Measurements from ENCODE around the gene NPTX1. TPM values are rescaled to one million over a fixed set of nuclear protein-coding genes. Genes with fewer than 3 reads are reported as not detected.

Gene NPTX1
- total and polyA plus RNA-seq, 2 of the 13 experiments (the other 11 are each of a cell fraction or from before 2014, with no cell fraction given), result 0.01 TPM; not detected in 1

DNA sequence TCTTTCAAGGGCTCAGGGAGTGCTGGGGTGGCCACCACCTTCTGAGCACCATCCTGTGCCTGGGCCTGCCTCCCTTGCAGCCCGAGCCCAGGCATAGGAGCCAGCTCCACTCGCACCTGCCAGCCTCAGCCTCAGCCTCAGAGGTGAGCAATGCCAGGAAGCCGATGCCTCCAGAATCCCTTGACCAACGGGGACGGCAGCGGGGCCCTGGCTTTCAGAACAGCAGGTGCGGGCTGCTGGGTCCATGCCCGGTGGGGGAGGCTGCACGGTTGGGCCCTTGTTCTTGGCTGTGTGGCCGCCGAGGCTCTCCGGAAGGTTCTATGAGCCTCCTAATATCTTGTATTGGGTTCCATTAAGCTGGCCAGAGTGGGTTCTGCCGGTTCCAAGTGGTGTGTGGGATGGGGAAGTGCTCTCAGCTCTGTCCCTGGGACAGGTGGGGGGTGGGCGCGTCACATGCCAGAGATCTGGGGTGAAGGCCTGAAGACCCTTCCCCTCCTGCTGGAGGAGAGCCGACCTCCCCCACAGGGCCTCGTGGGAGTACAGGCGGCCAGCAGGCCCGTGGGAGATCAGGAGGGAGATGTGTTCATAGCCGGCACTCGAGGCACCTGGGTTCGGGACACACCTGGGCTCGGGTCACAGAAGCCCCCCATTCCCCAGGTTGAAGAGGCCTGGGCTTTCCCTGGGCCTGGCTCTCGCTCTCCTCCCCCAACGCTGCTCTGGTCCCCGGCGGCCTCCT, 27.0 kb downstream of the NPTX1 start (continued):
- TF ChIP-seq SOX13 (IDR thresholded peaks at IDR 0.05) (no peak), SOX13 (CRISPR knock-in tag; conservative IDR thresholded peaks at IDR 0.05 in 1 of 2, IDR thresholded peaks at IDR 0.05 in 1 of 2) (no peak), BCL6 (CRISPR knock-in tag; IDR thresholded peaks at IDR 0.05) (no peak), CBX2 (IDR thresholded peaks at IDR 0.05; ENCODE audit: low read depth, low read length) (no peak), CBX2 (CRISPR knock-in tag; IDR thresholded peaks at IDR 0.05; ENCODE audit: low read depth) (no peak)

DNA sequence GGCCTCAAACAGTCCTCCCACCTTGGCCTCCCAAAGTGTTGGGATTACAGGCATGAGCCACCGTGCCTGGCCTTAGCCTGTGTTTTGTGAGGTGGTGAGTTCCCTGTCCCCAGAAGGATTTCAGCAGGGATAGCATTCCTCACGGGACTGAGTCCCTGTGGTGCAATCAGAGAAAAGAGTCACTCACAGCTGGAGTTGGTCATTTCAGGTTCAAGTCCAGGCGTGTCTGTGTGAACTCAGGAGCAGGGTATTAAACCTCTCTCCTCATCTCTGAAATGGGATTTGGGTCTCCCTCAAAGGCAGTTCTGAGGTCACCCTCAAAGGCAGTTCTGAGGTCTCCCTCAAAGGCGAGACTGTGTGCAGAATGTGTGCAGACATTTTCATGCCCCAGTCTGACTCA, 28.6 kb downstream of the NPTX1 start:
- Histone ChIP-seq H2AFZ (ENCODE audit: low read length) (no peak overlapping the region), H3K4me3 (replicated peaks in 1 of 3; ENCODE audit: insufficient read depth in 1 of 3, low read depth in 2 of 3, low read length in 3 of 3) (no peak overlapping the region), H3K36me3 (replicated peaks in 1 of 2; ENCODE audit: control insufficient read depth in 1 of 2, insufficient read depth in 2 of 2, low read length in 2 of 2) (no peaks in the 10 kb centered on the region), H3K27ac (ENCODE audit: extremely low read length, insufficient read depth, low read length) (no peak overlapping the region), H3K9me3 (ENCODE audit: low read length) (no peaks in the 10 kb centered on the region), H3K9ac (ENCODE audit: insufficient read depth, low read depth, low read length) (no peak overlapping the region), H4K20me1 (ENCODE audit: insufficient read depth, low read length) (0 out of 2 replicates have a peak, but pooled peaks cover 2% of the 10 kb centered on the region), H3K79me2 (ENCODE audit: insufficient read depth, low read length) (no peaks in the 10 kb centered on the region), H3K4me1 (ENCODE audit: insufficient read depth, low read length) (peaks cover 13% of the 10 kb centered on the region), H3K4me2 (ENCODE audit: low read depth, low read length) (no peak overlapping the region), H3K27me3 (ENCODE audit: control insufficient read depth in 1 of 2, insufficient read depth in 2 of 2, low read length in 2 of 2) (peaks cover 16 to 45% of the 10 kb centered on the region in 2 experiments; a peak in 3 of 5 replicates)
- DNase-seq (ENCODE audit: low spot score) (no peak), FAIRE-seq (no peak), ATAC-seq (no peak)
- in situ Hi-C loops (cut with HindIII; ENCODE audit: extremely low pct_ligation_motif_present, low pct_unique_long_range_greater_than_20kb) (no loop called here), intact Hi-C loops (cut with micrococcal nuclease; ENCODE audit: unreplicated experiment) (no loop called here)
- no peak for TF ChIP-seq HIVEP1 (CRISPR knock-in tag; IDR thresholded peaks at IDR 0.05)
- TF ChIP-seq POLR2G (IDR thresholded peaks at IDR 0.05; ENCODE audit: low read depth, low read length), result no peak
- TF ChIP-seq, protein P1, sequence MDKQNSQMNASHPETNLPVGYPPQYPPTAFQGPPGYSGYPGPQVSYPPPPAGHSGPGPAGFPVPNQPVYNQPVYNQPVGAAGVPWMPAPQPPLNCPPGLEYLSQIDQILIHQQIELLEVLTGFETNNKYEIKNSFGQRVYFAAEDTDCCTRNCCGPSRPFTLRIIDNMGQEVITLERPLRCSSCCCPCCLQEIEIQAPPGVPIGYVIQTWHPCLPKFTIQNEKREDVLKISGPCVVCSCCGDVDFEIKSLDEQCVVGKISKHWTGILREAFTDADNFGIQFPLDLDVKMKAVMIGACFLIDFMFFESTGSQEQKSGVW (CRISPR knock-in tag; IDR thresholded peaks at IDR 0.05; ENCODE audit: borderline replicate concordance), result no peak
- TF ChIP-seq ATF7 (IDR thresholded peaks at IDR 0.05), result no peak
- no peak for TF ChIP-seq ATF7 (CRISPR knock-in tag; IDR thresholded peaks at IDR 0.05)
- TF ChIP-seq ZNF17 (CRISPR knock-in tag; IDR thresholded peaks at IDR 0.05), result no peak
- no peak for TF ChIP-seq ZBTB3 (CRISPR knock-in tag; IDR thresholded peaks at IDR 0.05; ENCODE audit: borderline replicate concordance, low read depth)
- TF ChIP-seq, protein P2, sequence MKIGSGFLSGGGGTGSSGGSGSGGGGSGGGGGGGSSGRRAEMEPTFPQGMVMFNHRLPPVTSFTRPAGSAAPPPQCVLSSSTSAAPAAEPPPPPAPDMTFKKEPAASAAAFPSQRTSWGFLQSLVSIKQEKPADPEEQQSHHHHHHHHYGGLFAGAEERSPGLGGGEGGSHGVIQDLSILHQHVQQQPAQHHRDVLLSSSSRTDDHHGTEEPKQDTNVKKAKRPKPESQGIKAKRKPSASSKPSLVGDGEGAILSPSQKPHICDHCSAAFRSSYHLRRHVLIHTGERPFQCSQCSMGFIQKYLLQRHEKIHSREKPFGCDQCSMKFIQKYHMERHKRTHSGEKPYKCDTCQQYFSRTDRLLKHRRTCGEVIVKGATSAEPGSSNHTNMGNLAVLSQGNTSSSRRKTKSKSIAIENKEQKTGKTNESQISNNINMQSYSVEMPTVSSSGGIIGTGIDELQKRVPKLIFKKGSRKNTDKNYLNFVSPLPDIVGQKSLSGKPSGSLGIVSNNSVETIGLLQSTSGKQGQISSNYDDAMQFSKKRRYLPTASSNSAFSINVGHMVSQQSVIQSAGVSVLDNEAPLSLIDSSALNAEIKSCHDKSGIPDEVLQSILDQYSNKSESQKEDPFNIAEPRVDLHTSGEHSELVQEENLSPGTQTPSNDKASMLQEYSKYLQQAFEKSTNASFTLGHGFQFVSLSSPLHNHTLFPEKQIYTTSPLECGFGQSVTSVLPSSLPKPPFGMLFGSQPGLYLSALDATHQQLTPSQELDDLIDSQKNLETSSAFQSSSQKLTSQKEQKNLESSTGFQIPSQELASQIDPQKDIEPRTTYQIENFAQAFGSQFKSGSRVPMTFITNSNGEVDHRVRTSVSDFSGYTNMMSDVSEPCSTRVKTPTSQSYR (CRISPR knock-in tag; IDR thresholded peaks at IDR 0.05; ENCODE audit: borderline replicate concordance), result no peak
- BruUV-seq (replicated peaks), result no TSS peak
- POLR2A ChIA-PET, result no interaction called here
- WGBS (ENCODE audit: low lambda C conversion rate), result 18% methylated on average over 3 of the region's 4 CpGs
- CTCF ChIA-PET (ENCODE audit: low intra/inter-chr PET ratio, low total read pairs), result no interaction called here
